Hepatic stellate cell (primary cell): ENCODE results near the gene PSMD13.

Source experiments
- DNase-seq: peaks from one replicate; pipeline ENCODE4 v3.0.0; 2011; ENCODE audit warnings: low spot score

The PSMD13 gene

DNA sequence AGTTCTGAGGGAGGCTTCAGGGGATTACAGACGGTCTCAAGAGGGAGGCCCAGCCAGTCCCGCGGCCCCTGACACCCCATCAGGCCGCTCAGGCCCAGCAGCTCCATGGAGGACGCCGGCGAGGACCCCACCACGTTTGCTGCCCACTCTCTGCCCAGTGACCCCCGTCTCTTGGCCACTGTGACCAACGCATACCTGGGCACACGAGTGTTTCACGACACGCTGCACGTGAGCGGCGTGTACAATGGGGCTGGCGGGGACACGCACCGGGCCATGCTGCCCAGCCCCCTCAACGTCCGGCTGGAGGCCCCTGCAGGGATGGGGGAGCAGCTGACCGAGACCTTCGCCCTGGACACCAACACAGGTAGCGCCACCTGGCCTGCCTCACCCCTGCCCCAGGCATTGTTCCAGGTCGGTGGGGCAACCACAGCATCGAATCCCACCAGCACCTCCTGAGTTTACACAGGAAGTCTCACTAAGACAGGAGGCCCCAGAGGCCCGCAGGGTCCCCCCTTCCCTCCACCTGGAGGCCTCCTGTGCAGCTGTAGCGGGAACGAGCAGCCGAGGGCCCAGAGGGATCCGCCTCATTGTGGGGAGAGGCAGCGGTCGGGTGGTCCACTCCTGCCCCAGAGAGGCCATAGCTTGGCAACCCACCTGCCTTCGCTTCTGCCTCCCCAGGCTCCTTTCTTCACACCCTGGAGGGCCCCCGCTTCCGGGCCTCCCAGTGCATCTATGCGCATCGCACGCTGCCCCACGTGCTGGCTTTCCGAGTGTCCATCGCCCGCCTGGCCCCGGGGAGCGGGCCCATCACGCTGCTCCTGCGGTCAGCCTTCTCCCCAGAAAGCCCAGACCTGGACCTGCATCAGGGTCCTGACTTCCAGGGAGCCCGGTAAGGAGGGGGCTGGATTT is 53.2 kb downstream of the PSMD13 start:
- no peak for DNase-seq

DNA sequence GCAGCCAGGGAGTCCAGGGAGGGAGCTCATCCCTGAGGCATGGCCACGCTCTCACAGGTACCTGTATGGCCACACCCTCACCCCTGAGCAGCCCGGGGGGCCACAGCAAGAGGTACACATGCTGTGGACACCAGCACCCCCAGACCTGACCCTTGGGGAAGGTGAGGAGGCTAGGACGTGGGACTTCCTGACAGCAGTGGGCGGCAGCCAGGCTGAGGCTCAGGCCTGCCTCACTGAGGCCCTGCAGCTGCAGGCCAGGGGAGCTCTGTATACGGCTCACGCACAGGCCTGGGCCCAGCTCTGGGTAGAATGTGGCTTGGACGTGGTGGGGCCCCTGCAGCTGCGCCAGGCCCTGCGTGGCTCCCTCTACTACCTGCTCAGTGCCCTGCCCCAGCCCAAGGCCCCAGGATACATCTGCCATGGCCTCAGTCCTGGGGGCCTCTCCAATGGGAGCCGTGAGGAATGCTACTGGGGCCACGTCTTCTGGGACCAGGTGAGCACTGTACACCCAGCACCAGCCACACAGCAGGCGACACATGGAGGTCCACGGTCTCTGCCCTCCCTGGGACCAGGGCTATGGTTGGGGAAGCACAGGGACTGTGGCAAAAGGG is 54.0 kb downstream of the PSMD13 start:
- no peak for DNase-seq

DNA sequence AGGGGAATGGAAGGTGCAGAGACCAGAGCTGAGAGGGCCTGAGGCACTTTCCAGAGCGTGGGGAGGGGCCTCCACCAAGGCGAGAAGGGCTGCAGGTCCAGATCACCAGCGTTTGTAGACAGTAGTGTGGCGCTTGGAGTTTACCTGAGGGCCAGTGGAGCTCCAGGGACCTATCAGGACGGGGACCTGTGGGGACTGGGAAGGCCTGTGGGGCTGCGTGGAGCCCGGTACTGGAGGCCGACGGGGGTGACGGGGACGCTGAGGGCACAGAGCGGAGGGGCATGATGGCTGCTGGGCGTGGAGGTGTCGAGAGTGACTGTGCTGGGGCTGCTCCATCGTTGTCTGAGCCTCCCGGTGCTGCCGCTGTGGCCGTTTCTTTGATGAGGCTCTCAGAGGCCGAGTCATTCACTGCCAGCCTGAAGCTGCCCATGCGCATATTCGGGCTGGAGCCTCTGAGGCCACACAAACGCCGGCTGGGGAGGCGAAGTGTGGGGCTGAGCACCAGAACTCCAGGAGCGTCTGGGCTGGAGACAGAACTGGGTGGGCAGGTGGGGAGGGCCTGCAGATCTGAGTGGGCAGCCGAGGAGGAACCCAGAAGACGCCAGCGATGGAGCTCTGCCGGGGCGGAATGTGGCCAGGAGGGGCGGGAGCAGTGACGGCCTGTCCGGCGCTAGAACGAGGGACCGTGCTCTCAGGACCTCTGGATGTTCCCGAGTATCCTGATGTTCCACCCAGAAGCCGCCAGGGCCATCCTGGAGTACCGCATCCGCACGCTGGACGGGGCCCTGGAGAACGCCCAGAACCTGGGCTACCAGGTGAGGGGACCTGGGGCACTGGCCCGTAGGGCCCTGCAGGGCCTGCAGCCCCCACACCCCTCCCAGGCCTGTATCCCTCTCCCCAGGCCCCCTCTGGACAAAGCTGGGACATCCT is 54.8 kb downstream of the PSMD13 start:
- no peak for DNase-seq

DNA sequence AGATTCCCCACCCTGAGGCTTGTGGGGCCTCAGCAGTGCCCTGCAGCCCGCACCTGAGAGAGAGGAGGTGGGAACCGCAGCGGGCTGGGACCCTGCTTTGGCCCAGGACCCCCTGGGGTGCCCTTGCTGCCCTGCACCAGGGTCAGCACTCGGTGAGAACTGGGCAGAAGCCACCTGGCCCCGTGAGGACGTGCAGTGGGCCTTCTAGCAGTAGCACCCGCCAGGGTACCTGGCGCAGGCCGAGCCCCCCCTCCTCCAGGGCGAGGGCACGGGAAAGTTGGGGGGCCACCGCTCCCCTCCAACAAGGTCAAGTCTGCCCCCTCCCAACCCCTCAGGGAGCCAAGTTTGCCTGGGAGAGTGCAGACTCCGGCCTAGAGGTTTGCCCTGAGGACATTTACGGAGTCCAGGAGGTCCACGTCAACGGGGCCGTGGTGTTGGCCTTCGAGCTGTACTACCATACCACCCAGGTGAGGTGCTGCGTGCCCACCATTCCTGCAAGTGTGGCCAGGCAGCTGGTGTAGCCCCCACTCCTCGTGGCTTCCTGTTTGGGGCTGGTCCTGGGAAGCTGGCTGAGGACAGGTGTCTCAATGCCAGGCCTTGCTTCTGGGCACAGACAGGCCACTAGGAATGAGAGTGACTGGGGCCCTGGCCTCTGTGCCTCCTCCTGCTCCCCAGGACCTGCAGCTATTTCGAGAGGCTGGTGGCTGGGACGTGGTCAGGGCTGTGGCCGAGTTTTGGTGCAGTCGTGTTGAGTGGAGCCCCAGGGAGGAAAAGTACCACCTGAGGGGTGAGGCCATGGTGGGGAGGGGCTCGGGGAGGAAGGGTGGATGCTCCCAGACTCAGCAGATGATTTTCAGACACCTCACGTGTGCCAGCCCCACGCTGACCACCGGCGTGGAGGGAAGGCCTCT is 55.7 kb downstream of the PSMD13 start:
- DNase-seq, result no peak

DNA sequence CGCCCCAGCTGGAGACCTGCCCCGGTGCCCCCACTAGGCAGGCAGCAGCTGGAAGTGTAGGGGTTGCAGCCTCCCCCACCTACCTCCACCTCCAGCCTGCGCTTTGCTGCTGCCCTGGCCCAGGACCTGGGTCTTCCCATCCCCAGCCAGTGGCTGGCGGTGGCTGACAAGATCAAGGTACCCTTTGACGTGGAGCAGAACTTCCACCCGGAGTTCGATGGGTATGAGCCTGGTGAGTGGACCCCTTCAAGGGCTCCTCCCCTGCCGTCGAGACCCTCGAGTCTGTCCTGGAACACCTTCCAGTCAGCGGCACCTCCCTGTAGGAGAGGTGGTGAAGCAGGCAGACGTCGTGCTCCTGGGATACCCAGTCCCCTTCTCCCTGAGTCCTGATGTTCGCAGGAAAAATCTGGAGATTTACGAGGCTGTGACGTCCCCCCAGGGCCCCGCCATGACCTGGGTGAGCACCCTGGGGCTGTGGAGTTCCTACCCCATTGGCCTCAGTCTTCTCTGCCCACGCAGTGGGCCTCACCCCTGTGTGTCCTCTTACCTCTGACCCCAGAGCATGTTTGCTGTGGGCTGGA is 56.6 kb downstream of the PSMD13 start:
- no peak for DNase-seq

DNA sequence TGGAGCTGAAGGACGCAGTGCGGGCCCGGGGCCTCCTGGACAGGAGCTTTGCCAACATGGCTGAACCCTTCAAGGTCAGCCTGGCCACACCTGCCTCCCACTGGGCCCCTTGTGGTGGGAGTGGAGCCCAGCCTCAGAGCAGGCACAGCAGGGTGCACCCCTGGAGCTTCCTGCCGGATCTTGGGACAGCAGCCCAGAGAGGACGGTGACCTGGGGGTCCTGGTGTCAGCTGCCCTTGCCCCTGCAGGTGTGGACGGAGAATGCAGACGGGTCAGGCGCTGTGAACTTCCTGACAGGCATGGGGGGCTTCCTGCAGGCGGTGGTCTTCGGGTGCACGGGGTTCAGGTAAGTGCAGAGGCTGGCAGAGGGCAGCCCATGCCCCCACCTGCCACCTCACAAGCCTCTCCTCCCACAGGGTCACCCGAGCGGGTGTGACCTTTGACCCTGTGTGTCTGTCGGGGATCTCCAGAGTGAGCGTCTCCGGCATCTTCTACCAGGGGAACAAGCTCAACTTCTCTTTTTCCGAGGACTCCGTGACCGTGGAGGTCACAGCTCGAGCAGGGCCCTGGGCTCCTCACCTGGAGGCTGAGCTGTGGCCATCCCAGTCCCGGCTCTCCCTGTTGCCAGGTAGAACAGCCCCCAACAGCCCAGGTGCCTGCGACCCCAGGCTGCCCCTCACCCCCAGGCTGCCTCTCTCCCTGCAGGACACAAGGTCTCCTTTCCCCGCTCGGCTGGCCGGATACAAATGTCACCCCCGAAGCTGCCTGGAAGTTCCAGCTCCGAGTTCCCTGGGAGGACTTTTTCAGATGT is 57.3 kb downstream of the PSMD13 start:
- no peak for DNase-seq

DNA sequence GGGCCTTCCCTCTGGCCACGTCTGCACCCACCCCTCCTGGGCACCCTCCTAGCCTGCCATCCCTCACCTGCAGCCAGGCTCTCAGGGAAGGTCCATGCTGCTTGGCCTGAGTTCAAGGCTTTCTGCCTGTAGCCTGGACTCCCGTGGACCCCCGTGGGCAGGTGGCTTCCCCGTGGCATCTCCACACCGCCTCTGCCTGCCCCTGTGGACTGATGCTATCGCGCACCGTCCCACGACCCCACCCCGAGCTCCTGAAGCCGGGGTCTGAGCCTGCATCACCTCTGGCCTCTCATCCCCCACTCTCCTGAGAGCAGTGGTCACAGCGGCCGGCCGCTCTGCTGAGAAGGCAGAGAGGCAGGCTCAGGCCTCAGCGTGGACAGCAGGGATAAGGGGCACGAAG is 58.0 kb downstream of the PSMD13 start:
- DNase-seq, result no peak

DNA sequence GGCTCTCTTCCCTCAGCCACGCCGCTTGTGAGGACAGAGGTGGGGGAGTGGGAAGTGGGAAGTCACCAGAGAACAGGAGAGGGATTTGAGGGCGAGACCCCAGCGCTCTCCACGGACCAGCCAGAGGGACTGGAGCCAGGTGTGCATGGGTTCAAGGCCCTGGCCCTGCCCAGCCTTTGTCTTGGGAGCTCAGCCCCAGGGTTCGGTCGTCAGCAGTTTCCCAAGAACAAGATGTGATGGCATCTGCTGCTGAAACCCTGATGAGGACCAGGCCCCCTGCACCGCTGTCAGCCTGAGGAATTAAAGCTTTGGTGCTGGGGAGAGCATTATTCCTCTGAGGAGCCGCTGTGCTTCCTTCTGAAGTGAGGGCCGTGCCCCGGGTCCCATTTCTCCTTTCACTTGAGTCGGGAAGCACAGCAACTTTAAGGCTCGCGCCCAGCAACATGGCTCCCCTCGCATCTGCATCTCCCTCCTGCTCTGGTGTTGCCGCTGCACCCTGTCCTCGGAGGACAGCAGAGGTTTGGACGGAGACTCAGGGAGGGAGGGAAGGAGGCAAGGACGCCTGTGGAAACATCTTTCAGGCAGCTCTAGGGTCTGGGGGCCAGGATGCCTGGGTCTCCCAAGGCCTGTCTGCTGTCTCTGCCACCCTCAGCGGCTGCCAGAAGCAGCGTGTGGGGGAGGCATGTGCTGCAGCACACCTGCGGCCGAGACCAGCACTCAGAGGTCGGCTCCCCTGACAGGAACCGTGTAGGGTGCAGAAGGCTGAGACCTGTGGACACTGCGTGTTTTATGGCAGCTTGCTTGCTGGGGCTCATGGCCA is 58.8 kb downstream of the PSMD13 start:
- DNase-seq, result no peak

DNA sequence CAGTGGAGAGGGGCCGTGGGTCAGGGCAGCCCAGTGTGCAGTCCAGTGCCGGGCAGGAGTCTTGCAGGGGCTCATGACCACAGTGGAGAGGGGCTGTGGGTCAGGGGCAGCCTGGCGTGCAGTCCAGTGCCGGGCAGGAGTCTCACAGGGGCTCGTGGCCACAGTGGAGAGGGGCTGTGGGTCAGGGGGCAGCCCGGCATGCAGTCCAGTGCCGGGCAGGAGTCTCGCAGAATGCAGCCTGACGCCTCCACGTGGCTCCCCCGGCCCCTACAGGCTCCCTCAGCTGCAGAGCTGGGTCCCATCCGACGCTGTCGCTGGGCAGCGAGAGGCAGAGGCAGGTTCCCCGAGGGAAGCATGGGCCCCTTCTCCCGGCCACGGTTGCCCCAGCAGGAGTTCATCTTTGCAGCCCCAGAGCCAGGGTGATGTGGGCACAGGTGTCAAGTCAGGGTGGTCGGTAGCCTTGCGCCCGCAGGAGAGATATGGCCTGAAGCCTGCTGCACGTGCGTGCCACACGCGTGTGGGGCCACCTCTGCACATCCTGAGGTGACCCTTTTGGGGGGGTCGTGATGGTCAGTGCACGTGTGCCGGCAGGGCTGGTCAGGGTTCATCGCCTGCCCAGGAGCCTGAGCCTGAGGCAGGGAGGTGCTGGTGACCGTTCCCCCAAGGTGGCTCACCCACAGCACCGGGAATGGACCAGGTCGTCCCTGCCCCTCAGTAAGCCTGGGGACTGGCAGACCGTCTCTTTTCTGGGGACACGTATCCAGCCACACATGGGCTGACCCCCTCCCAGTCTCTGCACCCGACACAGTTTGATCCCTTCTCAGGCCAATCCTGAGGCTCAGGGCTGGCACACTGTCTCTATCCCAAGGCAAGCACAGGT is 59.6 kb downstream of the PSMD13 start:
- no peak for DNase-seq

DNA sequence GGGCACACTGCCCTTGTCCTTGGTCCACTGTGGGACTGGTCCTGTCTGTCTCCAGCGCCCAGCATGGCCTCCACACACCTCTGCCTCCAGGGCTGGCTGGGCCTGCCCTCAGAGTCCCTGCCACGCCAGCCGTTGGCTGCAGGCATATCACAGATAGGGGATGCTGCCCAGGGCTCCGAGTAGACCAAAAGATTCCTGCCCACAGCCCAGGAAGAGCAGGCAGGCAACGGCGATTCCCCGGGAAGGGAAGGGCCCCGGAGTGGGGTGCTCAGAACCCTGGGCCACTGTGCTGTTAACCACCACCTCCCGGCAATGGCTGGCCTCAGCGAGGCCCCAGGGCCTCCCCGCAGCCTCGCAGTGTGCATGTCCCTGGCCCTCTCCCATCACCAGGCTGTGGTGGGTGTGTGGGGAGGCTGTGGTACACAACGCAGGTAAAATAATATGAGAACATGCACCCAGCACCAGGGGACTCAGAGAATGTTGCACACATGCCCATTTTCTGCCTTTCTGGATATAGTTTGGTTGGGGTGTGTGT is 60.3 kb downstream of the PSMD13 start:
- no peak for DNase-seq

DNA sequence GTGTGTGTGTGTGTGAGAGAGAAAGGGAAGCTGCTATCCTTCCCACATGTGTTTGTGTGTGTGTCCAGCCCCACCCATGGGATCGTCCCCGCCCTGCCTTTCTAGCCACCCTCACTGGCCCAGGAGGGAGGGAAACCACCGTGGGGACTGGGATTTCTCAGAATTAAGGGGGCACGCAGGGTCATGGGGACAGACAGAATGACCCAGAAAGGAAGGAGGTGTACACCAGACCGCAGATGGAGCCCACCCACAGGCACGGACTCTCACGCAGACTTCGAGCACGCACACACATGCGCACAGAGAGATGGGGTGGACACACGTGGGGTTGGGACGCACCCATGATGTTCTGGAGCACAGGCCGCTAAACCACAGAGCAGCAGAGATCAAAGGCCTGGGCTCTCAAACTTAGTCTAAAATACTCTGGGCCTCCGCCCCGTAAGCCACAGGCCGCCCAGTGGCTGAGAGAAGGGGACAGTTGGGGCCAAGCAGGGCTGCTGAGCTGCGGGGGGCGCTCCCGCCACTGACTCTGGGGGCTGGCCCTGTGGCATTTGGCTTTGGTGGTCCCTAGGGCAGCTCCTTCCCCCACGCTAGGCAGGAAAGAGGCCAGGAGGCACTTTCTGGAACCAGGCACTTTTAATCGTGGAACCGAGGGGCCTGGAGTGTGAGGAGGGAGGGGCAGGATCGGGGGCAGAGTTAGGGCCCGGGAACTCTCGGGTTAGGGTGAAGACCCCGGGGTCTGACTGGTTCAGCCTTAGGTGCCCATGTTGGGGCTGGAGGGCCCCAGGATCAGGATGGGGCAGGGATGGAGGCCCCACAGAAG is 61.0 kb downstream of the PSMD13 start:
- peak; percentile 78 for DNase-seq

DNA sequence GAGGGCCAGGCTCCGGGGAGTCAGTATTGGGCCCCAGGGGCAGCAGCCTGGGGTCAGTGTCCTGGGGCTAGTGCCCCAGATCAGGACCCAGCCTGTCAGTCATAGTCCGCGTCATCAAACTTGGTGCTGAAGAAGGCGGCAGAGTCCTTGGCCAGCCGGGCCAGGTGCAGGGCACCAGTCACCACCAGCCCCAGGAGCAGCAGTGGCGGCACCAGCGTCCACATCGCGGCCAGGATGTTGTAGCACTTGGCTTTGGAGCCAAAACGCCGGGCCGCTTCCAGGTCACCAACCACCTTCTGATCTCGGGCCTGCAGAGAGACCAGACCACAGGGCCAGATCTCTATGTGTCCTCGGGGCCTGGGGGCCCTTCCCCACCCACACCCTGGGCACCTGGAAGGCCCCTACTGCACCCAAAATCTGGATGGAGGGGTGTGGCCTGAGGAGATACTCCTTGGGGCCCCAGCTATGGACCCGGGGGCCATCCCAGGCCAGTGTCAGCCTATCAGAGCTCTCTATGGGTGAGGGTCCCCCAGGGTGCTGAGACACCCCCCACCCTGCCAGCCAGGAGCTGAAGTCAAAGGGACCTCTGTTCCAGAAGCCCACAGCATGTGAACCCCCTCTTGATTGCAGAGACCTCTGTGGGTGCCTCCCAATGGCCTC is 61.8 kb downstream of the PSMD13 start:
- DNase-seq, result no peak

DNA sequence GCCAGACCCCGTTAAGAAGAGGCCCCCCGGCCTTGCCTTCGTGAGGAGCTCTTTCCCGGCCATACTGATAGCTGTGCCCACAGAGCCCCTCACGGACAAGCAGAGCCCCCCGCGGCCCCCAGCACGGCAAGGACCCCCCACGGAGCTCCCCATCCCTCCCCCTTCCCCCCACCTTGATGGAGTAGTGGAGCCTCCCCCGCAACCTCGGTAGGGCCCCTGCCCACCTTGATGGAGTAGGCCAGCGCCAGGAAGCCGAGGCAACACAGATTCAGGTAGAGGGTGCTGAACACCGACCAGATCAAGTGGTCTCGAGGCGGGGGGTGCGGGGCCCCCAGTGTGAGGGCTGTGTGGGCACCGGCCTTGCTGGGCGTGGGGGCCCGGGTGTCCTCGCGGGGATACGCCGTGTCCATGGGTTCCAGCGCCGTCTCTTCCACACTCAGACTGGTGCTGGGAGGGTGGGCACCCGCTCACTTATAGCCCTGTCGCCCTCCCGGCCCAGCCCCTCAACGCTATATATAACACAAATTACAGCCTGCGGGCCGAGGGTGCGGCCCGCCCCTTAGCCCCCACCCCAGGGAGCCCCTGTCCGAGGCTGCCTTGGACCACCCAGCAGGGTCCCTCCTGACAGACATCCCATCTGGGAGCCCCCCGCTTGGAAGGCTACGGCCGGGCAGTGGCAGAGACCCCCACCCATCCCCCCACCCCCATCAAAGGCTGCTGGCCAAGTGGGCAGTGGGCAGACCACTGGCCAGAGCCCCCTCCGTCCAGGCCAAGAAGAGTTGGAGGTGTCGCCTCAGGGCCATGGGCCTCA is 62.5 kb downstream of the PSMD13 start, which contains the start of gene IFITM5:
TSS of gene IFITM5 (minus strand) at position 446 of the 811 bp plus-strand sequence. CDS start at position 410, 36 bp downstream.
- no peak for DNase-seq

DNA sequence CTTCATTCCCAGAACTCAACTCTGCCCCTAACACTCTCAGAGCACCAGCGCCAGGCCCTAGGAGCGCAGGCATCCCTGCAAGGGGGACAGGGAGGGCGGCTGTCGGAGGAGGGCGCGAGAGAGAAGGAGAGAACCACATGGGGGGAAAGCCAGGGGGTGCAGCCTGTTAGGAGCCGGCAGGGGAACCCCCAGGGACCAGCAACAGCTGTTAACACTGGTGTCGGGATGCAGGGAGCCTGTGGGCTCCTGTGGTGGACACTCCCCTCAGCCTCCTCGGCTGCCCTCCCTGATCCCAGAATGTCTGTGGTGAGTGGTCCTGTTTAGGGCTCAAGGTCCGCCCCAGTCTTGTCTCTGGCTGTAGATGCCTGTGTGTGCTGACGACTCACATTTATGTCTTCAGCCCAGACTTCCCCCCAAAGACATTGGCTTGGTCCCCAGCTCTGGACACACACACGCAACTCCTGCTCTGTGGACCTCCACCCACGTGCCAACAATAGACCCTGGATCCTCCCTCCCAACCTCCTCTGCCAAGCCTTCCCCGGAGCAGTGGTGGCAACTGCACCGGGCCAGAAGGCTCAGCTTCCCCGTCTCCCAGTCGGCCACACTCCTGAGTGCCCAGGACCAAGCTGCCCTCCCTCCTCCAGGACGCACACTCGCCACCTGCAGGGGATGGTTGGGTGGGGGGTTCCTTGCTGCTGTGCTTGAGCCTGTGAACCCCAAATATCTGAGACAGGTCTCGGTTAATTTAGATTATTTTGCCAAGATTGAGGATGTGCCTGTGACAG is 63.4 kb downstream of the PSMD13 start:
- DNase-seq, result peak; percentile 46
